ENCODE data around the gene THAP7.

Gene THAP7

GRCh38 chr22:20964090-20964798, 37.7 kb downstream of the THAP7 start:
- DNase-seq (ENCODE audit: low read depth), result no peak

- DNase-seq (ENCODE audit: low read depth), result no peak
Measured at GRCh38 chr22:20963201-20964052, 38.5 kb downstream of the THAP7 start.

GRCh38 chr22:20962491-20962945, 39.4 kb downstream of the THAP7 start:
- no peak for DNase-seq (ENCODE audit: low read depth)

GRCh38 chr22:20960609-20961008, 41.3 kb downstream of the THAP7 start:
- DNase-seq (ENCODE audit: low read depth), result no peak

- no peak for DNase-seq (ENCODE audit: low read depth)
Measured at GRCh38 chr22:20959578-20960461, 42.1 kb downstream of the THAP7 start.

GRCh38 chr22:20957683-20958431, 44.1 kb downstream of the THAP7 start:
- no peak for DNase-seq (ENCODE audit: low read depth)

- DNase-seq (ENCODE audit: low read depth), result no peak
Measured at GRCh38 chr22:20957102-20957682, 44.7 kb downstream of the THAP7 start.

- DNase-seq (ENCODE audit: low read depth), result no peak
Measured at GRCh38 chr22:20956258-20957101, 45.4 kb downstream of the THAP7 start.

GRCh38 chr22:20955548-20955947, 46.4 kb downstream of the THAP7 start:
- no peak for DNase-seq (ENCODE audit: low read depth)

GRCh38 chr22:20953668-20954500, 48.0 kb downstream of the THAP7 start:
- DNase-seq (ENCODE audit: low read depth), result peak; percentile 31

- DNase-seq (ENCODE audit: low read depth), result no peak
Measured at GRCh38 chr22:20953342-20953608, 48.6 kb downstream of the THAP7 start.

GRCh38 chr22:20952544-20953341, 49.2 kb downstream of the THAP7 start:
- no peak for DNase-seq (ENCODE audit: low read depth)

GRCh38 chr22:20951932-20952380, 50.0 kb downstream of the THAP7 start:
- no peak for DNase-seq (ENCODE audit: low read depth)

- DNase-seq (ENCODE audit: low read depth), result no peak
Measured at GRCh38 chr22:20951151-20951931, 50.6 kb downstream of the THAP7 start.

- DNase-seq (ENCODE audit: low read depth), result no peak
Measured at GRCh38 chr22:20949698-20950183, 52.2 kb downstream of the THAP7 start.

All from GM04503 (cell line).